H1 (cell line): ENCODE measurements around the gene ARMC9. TPM values are rescaled to one million over a fixed set of nuclear protein-coding genes. Genes with fewer than 3 reads are reported as not detected.

Experiments used
- CTCF ChIA-PET: fragments of 300-600 bp; sonication (Branson Sonifier 250); formaldehyde crosslinking; loops from one replicate; lab custom pipeline; 2021; ENCODE audit not compliant: partially characterized antibody; lab: Charles Lee
- POLR2A ChIA-PET: fragments of 300-600 bp; sonication (Branson Sonifier 250); formaldehyde crosslinking; loops from one replicate; lab custom pipeline; 2021; ENCODE audit warnings: inconsistent platforms; ENCODE audit not compliant: partially characterized antibody; lab: Charles Lee
- DNase-seq, 2 experiments: peaks; one replicate each; pipeline versions ENCODE4 v3.0.0 to v3.0.0-alpha.2; 2010 to 2022; ENCODE audit warnings: low spot score in 2 of 2, low read depth in 1 of 2, mixed read lengths in 1 of 2
- FAIRE-seq: peaks from 2 replicates; lab custom pipeline; 2011; peaks lifted over from hg19 to GRCh38; lab: Jason Lieb, UNC
- H2AFZ ChIP-seq: 2 replicates; pipeline ENCODE4 v1.8.1; 2012; ENCODE audit warnings: low read length, inconsistent platforms
- H2AK5ac ChIP-seq: 2 replicates; pipeline ENCODE4 v1.6.1; 2013; ENCODE audit warnings: low read depth, low read length
- H2BK120ac ChIP-seq: replicated peaks from 2 replicates; pipeline ENCODE3; 2013; ENCODE audit warnings: low read depth, low read length, inconsistent platforms
- H2BK12ac ChIP-seq: 2 replicates; pipeline ENCODE4 v1.6.1; 2013; ENCODE audit warnings: low read depth, low read length
- H2BK15ac ChIP-seq: 2 replicates; pipeline ENCODE4 v1.6.1; 2013; ENCODE audit warnings: low read length
- H2BK20ac ChIP-seq: 2 replicates; pipeline ENCODE4 v1.6.1; 2013; ENCODE audit warnings: low read length
- H2BK5ac ChIP-seq: 2 replicates; pipeline ENCODE4 v1.6.1; 2013; ENCODE audit warnings: low read depth, low read length
- H3K14ac ChIP-seq: 2 replicates; pipeline ENCODE4 v1.6.1; 2013; ENCODE audit warnings: inconsistent platforms; ENCODE audit not compliant: insufficient read length
- H3K18ac ChIP-seq: 2 replicates; pipeline ENCODE4 v1.6.1; 2013; ENCODE audit warnings: low read length; ENCODE audit errors: extremely low read depth
- H3K23ac ChIP-seq: 2 replicates; pipeline ENCODE4 v1.6.1; 2013; ENCODE audit warnings: inconsistent platforms; ENCODE audit not compliant: insufficient read length
- H3K23me2 ChIP-seq: 2 replicates; pipeline ENCODE4 v1.6.1; 2013; ENCODE audit warnings: low read depth, low read length
- H3K27ac ChIP-seq: 2 replicates; pipeline ENCODE4 v1.6.1; 2011; ENCODE audit warnings: low read depth, low read length, inconsistent platforms
- H3K27me3 ChIP-seq, 4 experiments: replicated peaks in 1 of 4; 1 replicate in 1 of 4; 2 replicates in 3 of 4; pipeline versions ENCODE4 v1.6.1 to v1.8.1; 2011 to 2013; ENCODE audit warnings: low read length in 3 of 4, mild to moderate bottlenecking in 3 of 4, inconsistent platforms in 2 of 4, mixed read lengths in 2 of 4, moderate library complexity in 1 of 4; ENCODE audit not compliant: control insufficient read depth in 3 of 4, insufficient read depth in 3 of 4; ENCODE audit errors: extremely low read depth in 1 of 4
- H3K36me3 ChIP-seq, 4 experiments: 2 replicates each; pipeline versions ENCODE4 v1.6.1 to v1.8.1; 2011 to 2013; ENCODE audit warnings: mild to moderate bottlenecking in 4 of 4, low read length in 3 of 4, moderate library complexity in 2 of 4, control low read depth in 1 of 4, inconsistent platforms in 1 of 4; ENCODE audit not compliant: insufficient read depth in 4 of 4, control insufficient read depth in 2 of 4
- H3K4ac ChIP-seq: replicated peaks from 2 replicates; pipeline ENCODE3; 2013; ENCODE audit warnings: low read length, low read depth, mixed read lengths, inconsistent platforms; ENCODE audit not compliant: insufficient read length
- H3K4me1 ChIP-seq, 4 experiments: replicated peaks in 1 of 4; 1 replicate in 1 of 4; 2 replicates in 3 of 4; pipeline versions ENCODE4 v1.6.1 to v1.8.1; 2011 to 2013; ENCODE audit warnings: low read length in 3 of 4, inconsistent platforms in 2 of 4, mixed read lengths in 1 of 4; ENCODE audit not compliant: insufficient read depth in 4 of 4, control insufficient read depth in 3 of 4
- H3K4me2 ChIP-seq, 2 experiments: 2 replicates each; pipeline versions ENCODE4 v1.6.1 to v1.8.1; 2011 to 2013; ENCODE audit warnings: low read depth in 2 of 2, low read length in 2 of 2, control low read depth in 1 of 2, inconsistent platforms in 1 of 2, mild to moderate bottlenecking in 1 of 2; ENCODE audit not compliant: insufficient read depth in 1 of 2
- H3K4me3 ChIP-seq, 4 experiments: fragments of 200-600, 300-600 bp in 1 of 4; sonication (generic), shearing (Covaris generic), sonication (Bioruptor Twin) in 1 of 4; 2 replicates each; pipeline versions ENCODE4 v1.5.1 to v1.8.1; 2011 to 2016; ENCODE audit warnings: low read length in 4 of 4, low read depth in 3 of 4, control low read depth in 2 of 4, inconsistent platforms in 2 of 4, mild to moderate bottlenecking in 2 of 4, mixed read lengths in 1 of 4, moderate library complexity in 1 of 4; ENCODE audit not compliant: insufficient read depth in 2 of 4; ENCODE audit errors: extremely low read depth in 1 of 4
- H3K56ac ChIP-seq: replicated peaks from 2 replicates; pipeline ENCODE3; 2013; ENCODE audit warnings: low read depth, mild to moderate bottlenecking, mixed read lengths, low read length, inconsistent platforms; ENCODE audit not compliant: insufficient read length
- H3K79me1 ChIP-seq: 2 replicates; pipeline ENCODE4 v1.6.1; 2013; ENCODE audit warnings: low read depth, low read length, control low read depth
- H3K79me2 ChIP-seq, 2 experiments: 2 replicates each; pipeline versions ENCODE4 v1.6.1 to v1.8.1; 2012 to 2013; ENCODE audit warnings: low read length in 2 of 2, mild to moderate bottlenecking in 2 of 2, inconsistent platforms in 1 of 2; ENCODE audit not compliant: insufficient read depth in 2 of 2, control insufficient read depth in 1 of 2
- H3K9ac ChIP-seq, 4 experiments: replicated peaks in 1 of 4; 1 replicate in 1 of 4; 2 replicates in 3 of 4; pipeline versions ENCODE4 v1.6.1 to v1.8.1; 2011 to 2013; ENCODE audit warnings: low read depth in 3 of 4, low read length in 3 of 4, control low read depth in 2 of 4, mild to moderate bottlenecking in 2 of 4, moderate library complexity in 2 of 4, inconsistent platforms in 1 of 4; ENCODE audit errors: extremely low read depth in 1 of 4
- H3K9me3 ChIP-seq, 2 experiments: 2 replicates each; pipeline versions ENCODE4 v1.6.1 to v1.8.1; 2012 to 2013; ENCODE audit warnings: mild to moderate bottlenecking in 2 of 2, moderate library complexity in 2 of 2, control low read depth in 1 of 2, inconsistent platforms in 1 of 2, low read depth in 1 of 2, low read length in 1 of 2, mixed read lengths in 1 of 2; ENCODE audit not compliant: insufficient read depth in 2 of 2
- H4K20me1 ChIP-seq, 2 experiments: replicated peaks in 1 of 2; 2 replicates each; pipeline versions ENCODE3 to v1.8.1; 2011 to 2013; ENCODE audit warnings: inconsistent platforms in 2 of 2, low read length in 2 of 2, mild to moderate bottlenecking in 1 of 2; ENCODE audit not compliant: insufficient read depth in 2 of 2, control insufficient read depth in 1 of 2
- H4K5ac ChIP-seq: 2 replicates; pipeline ENCODE4 v1.6.1; 2013; ENCODE audit warnings: low read length, low read depth, mixed read lengths, inconsistent platforms; ENCODE audit not compliant: insufficient read length
- H4K8ac ChIP-seq: 2 replicates; pipeline ENCODE4 v1.8.0; 2013; ENCODE audit warnings: mild to moderate bottlenecking, moderate library complexity, low read length, inconsistent platforms; ENCODE audit not compliant: insufficient read depth; ENCODE audit errors: extremely low read depth
- H4K91ac ChIP-seq: replicated peaks from 2 replicates; pipeline ENCODE3; 2013; ENCODE audit warnings: low read length, mixed read lengths, inconsistent platforms; ENCODE audit not compliant: insufficient read length
- CBX8 ChIP-seq: fragments of 300-800, 300-1000 bp; sonication (generic); IDR thresholded peaks from 2 replicates; pipeline ENCODE4 v1.7.1; 2016; ENCODE audit warnings: low read depth, low read length, borderline replicate concordance
- CREB1 ChIP-seq: IDR thresholded peaks from 2 replicates; pipeline ENCODE4 v1.6.1; 2012; ENCODE audit warnings: inconsistent platforms
- CTCF ChIP-seq, 3 experiments: IDR thresholded peaks; 1 replicate in 2 of 3; 2 replicates in 1 of 3; pipeline versions ENCODE4 v1.5.1 to v1.6.1; 2011; ENCODE audit warnings: low read length in 3 of 3, mild to moderate bottlenecking in 3 of 3, inconsistent platforms in 2 of 3, low read depth in 1 of 3, moderate library complexity in 1 of 3; ENCODE audit not compliant: insufficient read depth in 1 of 3; ENCODE audit errors: control extremely low read depth in 1 of 3
- E2F6 ChIP-seq: IDR thresholded peaks from 2 replicates; pipeline ENCODE4 v1.6.1; 2012; ENCODE audit warnings: inconsistent platforms
- FOSL1 ChIP-seq: IDR thresholded peaks from 2 replicates; pipeline ENCODE4 v1.6.1; 2011; ENCODE audit warnings: mild to moderate bottlenecking, low read depth, low read length, moderate library complexity; ENCODE audit not compliant: insufficient read depth
- HDAC6 ChIP-seq: IDR thresholded peaks from one replicate; pipeline ENCODE4 v1.7.1; 2012; ENCODE audit warnings: low read depth, mild to moderate bottlenecking, inconsistent platforms, low read length, moderate library complexity
- MAFK ChIP-seq: IDR thresholded peaks from 2 replicates; pipeline ENCODE4 v1.6.1; 2012; ENCODE audit warnings: low read depth, mild to moderate bottlenecking, improper control_type of control experiment, low read length
- PHF8 ChIP-seq: fragments of 200-600 bp; sonication (generic); conservative IDR thresholded peaks from 2 replicates; pipeline ENCODE4 v1.7.1; 2012; ENCODE audit warnings: low read depth, mild to moderate bottlenecking, inconsistent platforms, low read length, moderate library complexity
- SIN3A ChIP-seq, 2 experiments: IDR thresholded peaks in 1 of 2; conservative IDR thresholded peaks in 1 of 2; 2 replicates each; pipeline ENCODE4 v1.6.1; 2011 to 2012; ENCODE audit warnings: low read length in 2 of 2, improper control_type of control experiment in 1 of 2, low read depth in 1 of 2, mild to moderate bottlenecking in 1 of 2
- TEAD4 ChIP-seq: IDR thresholded peaks from 2 replicates; pipeline ENCODE4 v1.6.1; 2012; ENCODE audit warnings: low read depth, low read length, inconsistent platforms, mixed read lengths
- WGBS, 2 experiments: shearing (Covaris generic) in 1 of 2; methylation state at CpG; one replicate each; pipeline versions ENCODE4 v1.1.6 to v1.1.7; 2013 to 2015; ENCODE audit warnings: low lambda C conversion rate in 2 of 2, mixed read lengths in 2 of 2, inconsistent platforms in 1 of 2, low coverage in 1 of 2, missing lambda C conversion rate in 1 of 2; ENCODE audit not compliant: insufficient replicate concordance in 2 of 2, insufficient coverage in 1 of 2, insufficient read length in 1 of 2; ENCODE audit errors: extremely low coverage in 1 of 2, missing lambda C conversion rate in 1 of 2; 5-methylcytosine and 5-hydroxymethylcytosine counted together
- polyA plus RNA-seq, 7 experiments: library from polyadenylated mRNA; depleted of rRNA in 3 of 7; stranded (reverse) in 5 of 7; unstranded in 2 of 7; fragments of >200 nt in 5 of 7; fragments of 200-250 nt in 2 of 7; gene quantifications; 1 replicate in 5 of 7; 2 replicates in 1 of 7; 4 replicates in 1 of 7; pipeline versions ENCODE4 v1.2.1 to v1.2.3, GENCODE V29; 2011 to 2013; ENCODE audit warnings: missing spikeins in 2 of 7, mixed read lengths in 2 of 7
- total RNA-seq: library from RNA; stranded (reverse); fragmentation: NEBNext Ultra II Directional; extraction: Animal tissue kit (Norgen Biotek cat#: 25700); gene quantifications from 2 replicates; pipeline ENCODE4 v1.2.1, GENCODE V29; 2021

The ARMC9 gene
- total and polyA plus RNA-seq, 2 of the 8 experiments (the other 6 are each of a cell fraction or from before 2014, with no cell fraction given): 23.2 to 36.1 TPM

- Histone ChIP-seq H2BK120ac (no peak overlapping the region), H3K56ac (no peak overlapping the region), H3K27ac (no peak overlapping the region), H3K4me1 (peaks cover 0 to 9% (median 0%) of the 10 kb centered on the region in 4 experiments; a peak in 3 of 7 replicates), H2BK15ac (no peak overlapping the region), H3K4me2 (no peak overlapping the region), H3K14ac (no peak overlapping the region), H2BK12ac (no peak overlapping the region), H3K79me1 (no peaks in the 10 kb centered on the region), H3K23ac (no peak overlapping the region), H3K18ac (no peak overlapping the region), H3K23me2 (no peaks in the 10 kb centered on the region), H3K9me3 (no peaks in the 10 kb centered on the region), H3K36me3 (no peaks in the 10 kb centered on the region), H3K4me3 (no peak overlapping the region)
- POLR2A ChIA-PET: interaction anchor here (0.5 to 20.1 kb wide), 3 partner anchors 10 to 231 kb away, joined by 3 to 235 read pairs (median 21); no protein-coding TSS in a partner anchor
- no peak for FAIRE-seq
- CTCF ChIA-PET: interaction anchor here (0.6 to 32.5 kb wide), 5 partner anchors 18 to 318 kb away, joined by 3 to 537 read pairs (median 7); partner anchors contain the start of gene B3GNT7
- TF ChIP-seq CREB1: no peak
- TF ChIP-seq CTCF (IDR thresholded peaks at IDR 0.05; ENCODE audit: control extremely low read depth in 1 of 3, insufficient read depth in 1 of 3, low read depth in 1 of 3, low read length in 3 of 3): no peak
- TF ChIP-seq CBX8: no peak
- no peak for TF ChIP-seq TEAD4
- no peak for TF ChIP-seq PHF8
- TF ChIP-seq FOSL1: no peak
- no peak for TF ChIP-seq E2F6
- TF ChIP-seq HDAC6: no peak
- TF ChIP-seq MAFK: no peak
- TF ChIP-seq SIN3A (conservative IDR thresholded peaks at IDR 0.05 in 1 of 2, IDR thresholded peaks at IDR 0.05 in 1 of 2; ENCODE audit: low read depth in 1 of 2, low read length in 2 of 2): no peak
- TF ChIP-seq, all 59 proteins: peak for 0
- no peak overlapping the region for H4K8ac ChIP-seq
- no peak overlapping the region for H4K5ac ChIP-seq
- no peak overlapping the region for H2AFZ ChIP-seq
- no peaks in the 10 kb centered on the region for H3K27me3 ChIP-seq
- H2BK5ac ChIP-seq: no peak overlapping the region
- WGBS, 2 experiments: 100% methylated on average over 2 of the region's 2 CpGs; no CpG with 5 or more reads in 1 of the 2 experiments
- H2AK5ac ChIP-seq: no peak overlapping the region
- no peaks in the 10 kb centered on the region for H3K79me2 ChIP-seq
- peak overlapping the region; percentile 55 for H4K91ac ChIP-seq
- H3K4ac ChIP-seq: no peak overlapping the region
- DNase-seq: no peak
- no peak overlapping the region for H2BK20ac ChIP-seq
- H4K20me1 ChIP-seq: no peaks in the 10 kb centered on the region
- H3K9ac ChIP-seq: no peak overlapping the region
Observed at GRCh38 chr2:231422056-231422455, 223.6 kb downstream of the ARMC9 start.
